Liver (tissue), 3 donors: ENCODE data around the gene IQGAP2.

Experiments used
- JUND ChIP-seq, 2 donors: IDR thresholded peaks; 2 replicates each; pipeline ENCODE4 v1.6.1; 2016; ENCODE audit warnings: antibody characterized with exemption in 2 of 2
- SP1 ChIP-seq: IDR thresholded peaks from 2 replicates; pipeline ENCODE4 v1.6.1; 2018; ENCODE audit warnings: antibody characterized with exemption, mild to moderate bottlenecking
- TF ChIP-seq, protein P1 (sequence below): fragments of 150-350 bp; IDR thresholded peaks from 2 replicates; pipeline ENCODE4 v1.5.1; 2017; ENCODE audit warnings: improper control_type of control experiment, low read depth, low read length; ENCODE audit not compliant: missing input control
- TF ChIP-seq, protein P2 (sequence below): IDR thresholded peaks from 2 replicates; pipeline ENCODE4 v1.6.1; 2016; ENCODE audit warnings: antibody characterized with exemption
- donor health status: healthy.
- donor health status: healthy.

DNA sequence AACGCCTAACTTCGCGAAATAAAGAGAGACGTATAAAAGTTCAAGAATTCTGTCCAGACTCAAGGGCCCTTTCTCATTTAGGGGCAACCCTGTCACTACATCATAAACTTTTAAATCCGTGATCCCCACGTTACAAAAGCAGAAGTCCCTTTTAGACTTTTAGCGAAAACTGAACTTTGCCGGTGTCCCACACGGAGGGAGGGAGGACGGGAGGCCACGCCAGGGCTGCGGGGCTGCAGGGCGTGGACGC, 312.3 kb downstream of the IQGAP2 start:
- TF ChIP-seq, protein P1, sequence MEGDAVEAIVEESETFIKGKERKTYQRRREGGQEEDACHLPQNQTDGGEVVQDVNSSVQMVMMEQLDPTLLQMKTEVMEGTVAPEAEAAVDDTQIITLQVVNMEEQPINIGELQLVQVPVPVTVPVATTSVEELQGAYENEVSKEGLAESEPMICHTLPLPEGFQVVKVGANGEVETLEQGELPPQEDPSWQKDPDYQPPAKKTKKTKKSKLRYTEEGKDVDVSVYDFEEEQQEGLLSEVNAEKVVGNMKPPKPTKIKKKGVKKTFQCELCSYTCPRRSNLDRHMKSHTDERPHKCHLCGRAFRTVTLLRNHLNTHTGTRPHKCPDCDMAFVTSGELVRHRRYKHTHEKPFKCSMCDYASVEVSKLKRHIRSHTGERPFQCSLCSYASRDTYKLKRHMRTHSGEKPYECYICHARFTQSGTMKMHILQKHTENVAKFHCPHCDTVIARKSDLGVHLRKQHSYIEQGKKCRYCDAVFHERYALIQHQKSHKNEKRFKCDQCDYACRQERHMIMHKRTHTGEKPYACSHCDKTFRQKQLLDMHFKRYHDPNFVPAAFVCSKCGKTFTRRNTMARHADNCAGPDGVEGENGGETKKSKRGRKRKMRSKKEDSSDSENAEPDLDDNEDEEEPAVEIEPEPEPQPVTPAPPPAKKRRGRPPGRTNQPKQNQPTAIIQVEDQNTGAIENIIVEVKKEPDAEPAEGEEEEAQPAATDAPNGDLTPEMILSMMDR: no peak
- TF ChIP-seq SP1 (no peak), JUND (IDR thresholded peaks at IDR 0.05) (no peak)
- TF ChIP-seq, protein P2, sequence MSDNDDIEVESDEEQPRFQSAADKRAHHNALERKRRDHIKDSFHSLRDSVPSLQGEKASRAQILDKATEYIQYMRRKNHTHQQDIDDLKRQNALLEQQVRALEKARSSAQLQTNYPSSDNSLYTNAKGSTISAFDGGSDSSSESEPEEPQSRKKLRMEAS: no peak
